ENCODE results near the gene WDR1.
A peak's percentile ranks its signal among the peaks of the same experiment; 100 is the strongest.

Gene WDR1

DNA sequence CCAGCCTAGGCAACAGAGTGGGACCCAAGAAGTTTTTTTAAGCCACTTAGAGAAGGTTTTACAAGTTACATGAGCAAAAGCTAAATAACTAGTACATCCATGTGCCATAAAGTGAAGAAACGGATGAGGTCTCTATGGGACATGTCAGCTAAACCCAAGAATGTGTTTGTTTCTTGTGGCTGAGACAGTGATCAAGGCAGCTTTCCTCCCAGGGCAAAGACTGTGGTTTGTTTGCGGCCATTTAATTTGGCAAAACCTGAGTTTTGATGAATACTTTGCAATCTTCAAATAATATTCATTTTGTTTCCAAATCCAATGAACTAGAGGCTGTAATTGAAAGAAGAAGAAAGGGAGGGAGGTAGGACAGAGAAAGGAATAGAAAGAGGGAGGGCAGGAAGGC lies 50.4 kb downstream of the WDR1 start:
- DNase-seq: no peak

DNA sequence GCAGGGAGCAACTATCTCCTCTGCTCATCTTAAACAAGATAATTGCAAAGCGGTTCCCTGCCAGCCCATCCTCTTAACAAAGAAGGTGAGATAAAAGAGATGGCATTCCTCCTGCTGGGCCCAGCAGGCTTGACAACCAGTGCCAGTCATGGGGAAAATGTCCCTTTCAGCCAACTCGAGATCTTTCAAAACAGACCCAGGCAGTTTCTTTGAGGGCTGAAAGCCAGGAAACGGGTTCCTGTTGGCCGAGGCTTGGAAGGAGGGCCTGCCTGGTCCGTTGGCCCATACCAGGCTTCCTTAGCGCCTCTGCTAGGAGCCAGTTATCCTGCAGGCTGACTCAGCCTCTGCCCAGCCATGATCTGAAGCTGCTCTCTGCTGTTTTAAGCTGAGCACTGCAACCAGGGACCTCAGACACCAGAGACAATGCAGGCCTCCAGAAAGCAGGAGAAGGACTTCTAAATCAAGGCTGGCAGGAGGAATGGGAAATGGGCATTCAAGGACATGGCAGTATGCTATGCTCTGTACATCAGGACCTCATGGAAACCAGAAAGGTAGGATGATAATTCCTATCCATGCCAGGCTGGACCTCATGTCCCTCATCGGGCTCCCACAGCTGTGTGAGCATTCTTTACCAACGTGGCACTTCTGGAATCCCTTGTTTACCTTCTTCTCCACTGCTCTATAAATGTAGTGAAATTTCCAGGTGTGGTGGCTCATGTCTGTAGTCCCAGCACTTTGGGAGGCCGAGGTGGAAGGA lies 52.9 kb downstream of the WDR1 start:
- DNase-seq: peak; percentile 79

DNA sequence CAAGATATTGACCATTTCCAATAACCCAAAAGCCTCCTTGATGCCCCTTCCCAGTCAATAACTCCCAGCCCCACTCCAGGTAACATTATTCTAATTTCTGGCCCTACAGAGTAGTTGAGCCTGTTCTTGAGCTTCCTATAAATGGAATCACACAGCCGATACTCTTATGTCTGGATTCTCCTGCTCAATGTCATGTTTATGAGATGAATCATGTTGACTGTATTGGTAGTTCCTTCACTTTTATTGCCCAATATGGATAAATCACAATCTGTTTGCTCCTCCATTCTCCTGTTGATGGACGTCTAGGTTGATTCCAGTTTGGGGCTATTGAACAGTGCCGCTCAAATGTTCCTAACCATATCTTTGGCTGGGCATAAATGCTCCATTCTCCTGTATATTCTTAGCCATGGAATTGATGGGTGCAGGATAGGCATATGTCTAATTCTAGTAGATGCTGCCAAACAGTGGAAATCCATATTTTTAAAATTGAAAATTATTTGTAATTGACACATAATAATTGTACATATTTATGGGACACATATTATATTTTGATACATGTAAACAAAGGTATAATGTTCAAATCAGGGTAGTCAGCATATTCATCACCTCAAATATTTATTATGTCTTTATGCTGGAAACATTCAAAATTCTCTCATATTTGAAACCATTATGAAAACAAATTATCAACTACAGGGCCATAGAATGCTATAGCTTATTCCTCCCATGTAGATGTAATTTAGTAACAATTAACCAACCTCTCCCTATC lies 54.8 kb downstream of the WDR1 start:
- DNase-seq: no peak

DNA sequence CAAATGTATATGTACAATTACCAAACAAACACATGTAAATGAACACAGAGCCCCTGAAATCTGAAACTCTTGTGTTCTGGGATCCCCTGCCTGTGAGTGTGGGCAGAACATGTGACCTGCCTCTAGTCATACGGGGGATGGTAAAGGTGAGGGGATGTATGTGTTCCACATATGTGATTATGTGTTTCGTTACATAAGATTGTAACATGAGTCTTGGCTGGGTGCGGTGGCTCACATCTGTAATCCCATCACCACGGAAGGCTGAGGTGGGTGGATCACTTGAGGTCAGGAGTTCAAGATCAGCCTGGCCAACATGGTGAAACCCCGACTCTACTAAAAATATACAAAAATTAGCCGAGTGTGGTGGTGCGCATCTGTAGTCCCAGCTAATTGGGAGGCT lies 58.2 kb downstream of the WDR1 start:
- no peak for DNase-seq

DNA sequence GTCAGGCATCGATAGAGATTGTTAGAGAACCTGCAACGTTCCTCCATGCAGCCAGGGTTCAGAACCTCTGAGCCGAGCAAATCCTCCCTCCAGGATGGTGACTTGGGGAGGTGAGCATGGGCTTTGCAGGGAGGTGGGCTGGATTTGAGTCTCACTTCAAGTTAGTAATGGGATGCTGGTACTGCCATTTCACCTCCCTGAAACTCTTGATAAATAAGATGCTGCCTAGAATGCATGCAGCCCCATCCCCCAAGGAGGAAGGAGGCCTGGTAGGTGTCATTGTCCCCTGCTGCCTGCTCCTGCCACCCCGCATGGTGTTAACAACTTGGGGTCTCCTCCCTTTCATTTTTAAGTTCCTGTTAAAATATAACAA lies 59.6 kb downstream of the WDR1 start:
- no peak for DNase-seq

DNA sequence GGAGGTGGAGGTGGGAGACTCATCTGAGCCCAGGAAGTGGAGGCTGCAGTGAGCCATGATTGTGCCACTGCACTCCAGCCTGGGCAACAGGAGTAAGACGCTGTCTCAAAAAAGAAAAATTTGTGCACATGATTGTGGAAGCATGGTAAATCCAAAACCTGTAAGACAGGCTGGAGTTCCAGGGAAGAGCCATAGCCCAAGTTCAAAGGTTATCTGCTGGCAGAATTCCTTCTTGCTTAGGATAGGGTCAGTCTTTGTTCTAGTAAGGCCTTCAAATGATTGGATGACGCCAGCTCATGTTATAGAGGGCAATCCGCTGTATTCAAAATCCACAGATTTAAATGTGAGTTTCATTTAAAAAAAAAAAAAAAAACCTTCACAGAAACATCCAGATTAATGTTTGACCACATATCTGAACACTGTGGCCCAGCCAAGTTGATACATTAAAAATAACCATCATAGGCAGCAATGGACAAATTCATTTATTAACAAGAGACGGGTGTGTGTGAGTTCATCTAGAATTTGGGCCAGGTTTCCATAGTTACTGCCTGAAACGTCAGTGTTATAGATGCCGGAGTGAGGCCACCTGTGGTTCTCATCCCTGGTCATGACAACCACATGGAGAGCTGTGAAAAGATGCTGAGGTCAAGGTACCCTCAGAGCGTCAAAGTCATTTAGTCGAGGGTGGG lies 60.1 kb downstream of the WDR1 start:
- DNase-seq: no peak

DNA sequence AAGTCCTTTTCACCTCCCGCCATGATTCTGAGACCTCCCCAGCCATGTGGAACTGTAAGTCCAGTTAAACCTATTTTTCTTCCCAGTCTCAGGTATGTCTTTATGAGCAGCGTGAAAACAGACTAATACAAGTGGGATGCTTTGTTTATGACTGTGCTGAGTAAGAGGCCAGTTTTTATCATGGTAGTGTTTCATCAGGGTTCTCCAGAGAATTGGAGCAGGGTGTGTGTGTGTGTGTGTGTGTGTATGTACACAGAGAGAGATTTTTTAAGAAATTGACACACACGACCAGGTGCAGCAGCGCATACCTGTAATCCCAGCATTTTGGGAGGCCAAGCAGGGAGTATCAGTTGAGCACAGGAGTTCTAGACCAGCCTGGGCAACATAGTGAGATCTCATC lies 60.7 kb downstream of the WDR1 start:
- DNase-seq: no peak

DNA sequence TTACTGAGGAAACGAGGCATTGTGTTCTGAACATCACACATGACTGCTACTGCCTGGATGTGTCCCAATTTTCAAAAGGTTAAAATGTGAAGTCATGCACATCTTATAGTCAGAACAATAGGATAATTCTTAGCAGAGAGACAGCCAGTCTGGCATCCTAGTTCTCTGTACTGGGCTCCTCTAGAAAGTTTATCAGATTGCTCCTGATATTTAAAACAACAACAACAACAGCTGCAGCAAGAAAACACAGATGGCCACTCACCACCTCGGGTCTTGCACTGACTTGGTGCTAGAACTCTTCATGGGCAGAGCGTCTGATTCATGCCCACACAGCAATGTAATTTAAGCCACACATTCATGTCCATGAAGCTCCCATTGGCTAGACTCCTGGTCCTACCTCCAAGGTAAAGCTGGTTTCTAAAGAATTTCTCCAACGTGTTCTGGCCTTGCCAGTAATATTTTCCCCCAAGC lies 62.0 kb downstream of the WDR1 start:
- DNase-seq: no peak

DNA sequence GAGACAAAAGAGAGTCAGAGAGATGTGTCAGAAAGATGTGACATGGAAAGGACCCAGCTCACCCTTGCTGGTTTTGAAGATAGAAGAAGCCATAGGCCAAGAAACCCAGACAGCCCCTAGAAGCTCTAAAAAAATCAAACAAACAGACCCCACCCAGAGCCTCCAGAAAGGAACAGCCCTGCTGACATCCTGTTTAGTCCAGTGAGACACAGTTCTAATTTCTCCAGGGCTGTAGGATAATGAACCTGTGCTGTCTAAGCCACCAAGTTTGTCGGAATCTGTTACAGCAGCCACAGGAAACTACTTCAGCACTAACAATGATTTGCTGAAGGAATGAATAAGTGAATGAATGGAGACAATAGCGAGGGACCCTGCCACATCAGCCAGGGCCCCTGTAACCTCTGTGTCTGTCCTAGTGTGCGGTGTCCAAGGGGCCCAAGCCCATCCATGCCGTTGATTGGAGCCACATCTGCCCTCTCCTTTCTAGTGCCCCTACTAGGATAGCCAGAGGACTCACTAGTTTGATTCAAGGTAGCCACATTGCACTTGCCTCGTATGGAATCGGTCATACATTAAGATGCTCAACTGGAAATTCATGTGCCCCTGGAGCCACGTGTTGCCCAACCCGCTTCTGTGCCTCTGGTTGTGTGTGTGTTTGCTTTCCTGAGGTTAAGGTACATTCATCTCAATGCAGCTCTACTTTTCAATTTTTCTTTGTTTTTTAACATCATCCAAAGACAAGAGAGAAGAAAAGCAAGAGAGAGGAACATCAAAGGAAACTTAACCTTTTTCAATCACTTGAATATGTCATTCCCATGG lies 62.8 kb downstream of the WDR1 start:
- DNase-seq: no peak

DNA sequence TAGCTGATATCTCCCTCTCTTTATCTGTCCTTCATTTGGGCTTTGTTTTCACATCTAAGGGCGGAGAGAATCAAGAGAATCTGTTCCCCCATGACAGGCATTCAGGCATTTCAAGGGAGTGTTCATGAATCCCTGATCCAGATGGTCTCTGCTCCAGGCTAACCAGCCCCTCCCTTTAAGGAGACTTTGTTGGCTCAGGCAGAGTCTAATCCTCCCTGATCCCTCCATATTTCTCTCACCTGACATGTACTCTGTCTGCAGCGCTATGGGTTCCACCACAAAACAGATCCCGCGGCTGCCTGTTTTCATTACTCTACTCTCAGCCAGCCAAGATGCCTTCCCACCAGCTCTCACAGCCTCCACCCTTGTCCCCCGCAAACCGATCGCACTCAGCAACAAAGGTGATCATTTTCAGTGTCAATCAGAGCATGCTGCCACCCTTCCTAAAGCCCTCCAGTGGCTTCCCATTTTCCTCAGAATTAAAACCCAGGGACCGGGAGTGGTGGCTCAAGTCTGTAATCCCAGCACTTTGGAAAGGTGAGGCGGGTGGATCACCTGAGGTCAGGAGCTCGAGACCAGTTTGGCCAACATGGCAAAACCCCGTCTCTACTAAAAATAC lies 65.0 kb downstream of the WDR1 start:
- no peak for DNase-seq

DNA sequence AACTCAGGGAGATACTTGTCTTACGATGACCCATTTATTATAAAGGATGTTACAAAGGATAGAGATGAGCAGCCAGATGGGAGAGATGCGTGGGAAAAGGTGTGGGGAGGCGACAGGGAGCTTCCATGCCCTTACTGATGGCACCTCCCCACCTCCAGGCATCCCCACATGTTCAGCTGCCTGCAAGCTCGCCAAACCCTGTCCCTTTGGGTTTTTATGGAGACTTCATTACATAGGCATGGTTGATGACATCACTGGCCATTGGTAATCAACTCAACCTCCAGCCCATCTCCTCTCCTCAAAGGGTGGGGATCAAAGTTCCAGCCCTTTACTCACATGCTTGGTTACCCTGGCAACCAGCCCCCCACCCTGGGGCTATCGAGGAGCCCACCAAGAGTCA lies 65.9 kb downstream of the WDR1 start:
- DNase-seq: no peak

DNA sequence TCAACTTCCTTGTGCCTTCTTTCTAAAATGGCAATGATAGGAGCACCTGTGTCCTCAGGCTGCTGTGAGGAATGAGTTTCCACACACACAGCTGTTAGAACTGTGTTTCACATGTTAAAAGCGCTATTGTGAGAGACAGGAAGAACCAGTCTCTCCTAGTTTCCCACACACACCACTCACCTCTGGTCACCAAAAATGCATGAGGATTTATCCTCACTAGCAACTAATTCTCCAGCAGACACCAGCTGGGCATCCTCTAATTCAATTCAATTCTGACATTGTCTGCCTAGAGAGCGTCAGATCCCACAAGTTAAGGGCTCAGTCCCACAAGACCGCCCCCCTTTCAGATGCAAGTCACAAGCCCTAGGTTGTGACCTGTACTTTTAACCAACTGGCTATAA lies 66.3 kb downstream of the WDR1 start:
- no peak for DNase-seq

DNA sequence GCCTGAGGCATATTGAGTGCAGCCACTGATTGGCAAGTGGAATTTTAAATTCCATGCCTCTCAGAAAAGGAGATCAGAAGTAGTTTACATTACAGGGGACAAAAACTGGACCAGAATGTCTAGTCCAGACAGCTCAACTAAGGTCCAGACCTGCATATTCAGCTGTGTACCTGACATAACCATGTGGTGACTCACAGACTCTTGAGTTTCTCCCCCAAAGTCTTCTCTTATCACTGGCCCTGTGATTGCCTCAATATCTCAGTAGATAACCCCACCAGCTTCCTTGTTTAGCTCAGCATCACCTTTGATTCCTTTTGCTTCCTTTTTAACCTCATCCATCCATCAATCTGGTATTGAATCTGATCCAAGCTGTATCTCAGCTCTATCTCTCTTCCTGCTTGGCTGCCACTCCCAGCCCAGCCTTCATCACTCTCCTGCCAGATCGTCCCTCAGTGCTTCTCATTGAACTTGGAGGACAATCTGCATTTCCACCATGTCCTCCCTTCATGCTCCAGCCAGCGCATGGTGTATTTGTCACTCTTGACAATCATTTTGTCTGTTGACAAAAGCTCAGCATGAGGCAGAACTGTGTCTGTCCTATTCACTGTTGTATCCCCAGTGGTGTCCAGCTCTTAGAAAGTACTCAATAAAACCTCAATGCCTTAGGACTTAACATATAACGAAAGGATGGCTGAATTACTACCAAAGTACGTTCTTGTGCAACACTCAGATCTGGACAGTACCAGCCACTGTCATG lies 67.5 kb downstream of the WDR1 start:
- no peak for DNase-seq

DNA sequence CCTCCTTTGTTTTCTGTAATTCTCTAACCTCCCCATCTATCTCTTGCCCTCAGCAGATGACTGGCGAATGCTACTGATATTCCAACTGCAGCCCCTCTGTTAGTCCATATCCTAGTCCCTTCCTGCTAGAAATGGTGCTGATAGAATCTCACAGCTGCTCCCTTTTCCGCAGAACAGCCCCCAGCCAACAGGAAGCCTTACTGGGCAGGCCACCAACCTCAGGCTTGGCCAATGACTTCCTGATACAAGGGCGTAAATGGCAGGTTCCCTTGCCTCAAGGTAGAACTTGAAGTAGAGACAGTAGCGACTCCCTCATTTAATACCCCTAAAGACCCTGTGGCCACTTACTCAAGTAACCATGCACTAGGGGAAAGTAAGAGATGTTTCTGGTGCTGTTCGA lies 68.6 kb downstream of the WDR1 start:
- no peak for DNase-seq

DNA sequence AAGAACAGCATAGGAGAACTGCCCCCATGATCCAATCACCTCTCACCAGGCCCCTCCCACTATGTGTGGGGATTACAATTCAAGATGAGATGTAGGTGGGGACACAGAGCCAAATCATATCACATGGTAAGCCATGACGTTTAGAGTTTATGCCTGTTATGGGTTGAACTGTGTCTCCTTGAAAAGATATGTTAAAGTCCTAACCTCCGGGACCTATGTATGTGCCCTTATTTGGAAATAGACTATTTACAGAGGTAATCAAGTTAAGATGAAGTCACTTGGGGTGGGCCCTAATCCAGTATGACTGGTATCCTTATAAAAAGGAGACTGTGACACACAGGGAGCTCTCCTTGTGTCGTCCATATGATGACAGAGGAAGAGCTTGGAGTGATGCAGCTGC lies 70.1 kb downstream of the WDR1 start:
- DNase-seq: no peak

DNA sequence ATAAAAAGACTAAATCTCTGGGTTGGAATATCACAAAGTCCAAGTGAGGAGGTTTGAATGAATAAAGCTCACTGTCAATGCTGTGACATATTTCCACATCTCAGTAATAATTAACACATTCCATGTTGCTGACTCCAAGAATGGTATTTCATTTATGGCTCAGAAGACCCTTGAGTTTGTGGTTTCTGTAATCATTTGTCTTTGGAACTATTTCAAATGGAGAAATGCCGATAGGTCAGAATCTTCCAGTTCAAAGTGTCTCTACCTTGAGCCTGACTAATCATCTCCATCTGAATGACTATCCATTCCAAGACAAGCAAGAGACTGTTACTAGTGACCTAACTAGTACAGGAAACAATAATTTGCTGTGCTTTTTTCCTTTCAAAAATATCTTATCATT lies 71.1 kb downstream of the WDR1 start:
- DNase-seq: no peak

DNA sequence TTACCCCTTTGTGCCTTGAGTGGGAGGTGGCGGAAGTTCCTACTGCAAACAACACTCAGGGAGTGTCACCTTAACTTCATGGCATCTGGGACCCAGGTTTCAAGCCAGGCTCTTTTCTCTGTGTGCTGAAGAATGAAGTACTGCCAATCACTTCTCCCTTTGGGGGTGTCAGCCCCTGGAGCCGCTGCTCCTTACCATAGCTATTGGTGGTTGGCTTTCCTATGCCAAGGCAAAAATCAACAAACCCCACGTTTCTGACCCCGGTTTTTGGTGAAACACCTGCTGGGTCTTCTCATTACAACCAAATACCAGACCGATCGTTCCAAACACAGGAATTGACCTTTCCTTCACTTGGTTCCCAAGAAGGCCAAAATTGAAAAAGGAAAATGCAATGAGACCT lies 75.6 kb downstream of the WDR1 start:
- no peak for DNase-seq

DNA sequence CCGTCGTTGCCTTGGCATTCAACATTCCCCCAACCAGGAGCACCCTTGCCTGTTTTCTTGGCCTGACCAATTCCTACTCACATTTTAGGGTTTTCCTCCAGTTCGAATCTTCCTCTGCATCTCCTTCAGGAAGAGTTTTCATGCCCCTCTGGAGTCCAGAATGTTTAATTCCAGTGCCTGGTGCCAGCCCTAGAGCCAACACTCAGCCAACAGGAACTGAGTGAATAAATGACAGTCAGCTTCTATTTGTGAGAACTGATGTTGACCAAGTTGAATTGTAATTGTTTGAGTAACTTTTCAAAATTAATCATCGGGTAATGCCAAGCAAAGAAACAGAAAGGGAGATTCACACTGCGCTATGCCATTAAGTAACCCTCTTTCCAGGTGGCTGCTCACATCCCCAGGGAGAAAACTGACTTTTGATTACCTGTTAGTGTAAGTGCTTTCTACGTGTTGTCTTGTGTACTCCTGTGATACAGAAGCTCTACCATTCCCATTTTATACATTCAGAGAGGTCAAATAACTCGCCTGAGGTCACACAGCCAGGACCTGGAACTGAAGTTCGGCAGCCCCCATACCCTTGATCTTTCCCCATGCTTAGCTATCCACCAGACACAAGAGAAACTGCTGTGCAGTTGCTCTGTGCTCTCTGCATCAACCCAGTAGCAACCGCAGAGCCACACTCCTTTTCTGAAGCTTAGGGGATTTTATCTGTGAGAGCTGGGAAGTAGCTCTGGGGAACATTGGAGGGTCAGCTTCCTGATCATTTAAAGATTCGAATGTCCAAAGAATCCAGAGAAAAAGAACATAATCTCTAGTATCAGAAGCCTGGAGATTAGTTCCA lies 76.3 kb downstream of the WDR1 start:
- DNase-seq: no peak

DNA sequence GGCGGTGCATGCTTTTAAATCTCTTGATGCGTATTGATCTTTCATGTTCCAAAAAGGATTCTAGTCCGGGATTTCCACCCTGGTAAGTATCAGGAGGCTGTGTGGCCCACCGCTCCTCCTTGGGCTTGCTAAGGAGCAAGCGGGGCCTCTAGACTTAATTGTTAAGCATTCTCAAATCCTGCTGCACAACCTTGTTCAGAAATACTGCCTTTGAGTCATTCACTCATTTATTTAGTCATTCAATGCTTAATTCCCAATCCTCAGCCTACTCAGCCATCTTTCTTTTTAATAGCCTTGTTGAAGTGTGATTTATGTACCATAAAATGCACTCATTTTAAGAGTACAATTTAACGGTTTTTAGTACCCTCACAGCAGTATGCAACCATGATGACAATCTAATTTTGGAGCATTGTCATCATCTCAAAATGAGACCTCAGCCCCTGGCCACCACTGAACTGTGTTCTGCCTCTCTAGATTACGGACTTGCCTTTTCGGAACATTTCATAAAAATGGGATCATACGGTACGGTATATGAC lies 79.7 kb downstream of the WDR1 start:
- DNase-seq: no peak

DNA sequence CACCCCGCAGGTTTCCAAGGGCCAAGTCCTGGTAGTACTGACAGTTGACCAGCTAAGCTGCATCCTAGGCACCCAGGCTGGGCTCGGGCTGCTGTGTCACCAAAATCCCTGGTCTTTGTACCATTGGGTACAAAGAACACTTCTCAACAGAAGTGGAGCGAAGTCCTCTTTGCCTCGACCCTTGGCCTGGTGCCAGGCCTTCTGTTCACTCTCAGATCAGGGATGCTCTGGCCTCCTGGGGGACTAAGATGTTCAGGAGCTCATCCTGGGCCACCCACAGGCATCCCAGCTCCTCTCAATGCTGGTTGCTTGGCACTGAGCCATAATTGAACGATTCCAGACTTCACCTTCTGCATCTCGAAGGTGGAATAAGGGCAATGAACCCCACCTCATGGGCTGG lies 81.5 kb downstream of the WDR1 start:
- DNase-seq: no peak
